ENCODE data around the gene CCPG1. TPM values are rescaled to one million over a fixed set of nuclear protein-coding genes. Genes with fewer than 3 reads are reported as not detected.
A peak's percentile ranks its signal among the peaks of the same experiment; 100 is the strongest.

CCPG1 gene
- total RNA-seq, 6 experiments from 2014 or later = 47.3 to 73.1 (median 57.3) TPM

DNA sequence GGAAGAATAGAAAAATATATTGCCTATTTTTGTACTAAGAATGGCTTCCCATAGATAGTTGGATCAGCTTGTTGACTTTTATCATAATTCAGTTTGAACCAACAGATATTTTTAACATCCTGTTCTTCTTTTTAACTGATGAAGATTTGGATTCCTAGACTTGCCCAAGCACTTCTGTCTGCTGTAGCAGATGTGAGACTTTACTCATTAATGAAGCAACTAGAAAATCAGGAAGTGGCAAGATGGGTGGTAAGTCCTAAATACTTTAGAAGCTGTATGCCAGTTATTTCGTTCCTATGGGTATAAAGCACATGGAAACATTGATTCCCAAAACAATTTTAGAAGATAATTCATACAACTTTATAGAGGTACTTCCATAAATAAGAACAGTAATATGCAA lies 80.8 kb downstream of the CCPG1 start:
- Histone ChIP-seq H3K9me3 (no peaks in the 10 kb centered on the region), H3K4me1 (no peaks in the 10 kb centered on the region), H3K36me3 (peaks cover 0 to 4% (median 1%) of the 10 kb centered on the region in 4 donors), H3K27ac (no peak overlapping the region), H3K4me3 (no peak overlapping the region), H3K27me3 (no peaks in the 10 kb centered on the region)
- intact Hi-C loops (cut with DNase I) = no loop called here
- WGBS (ENCODE audit: insufficient coverage, low coverage, low lambda C conversion rate, missing lambda C conversion rate) = 67% methylated on average over 1 of the region's 1 CpG
- ATAC-seq (no peak), DNase-seq (no peak)
- TF ChIP-seq, protein P1, sequence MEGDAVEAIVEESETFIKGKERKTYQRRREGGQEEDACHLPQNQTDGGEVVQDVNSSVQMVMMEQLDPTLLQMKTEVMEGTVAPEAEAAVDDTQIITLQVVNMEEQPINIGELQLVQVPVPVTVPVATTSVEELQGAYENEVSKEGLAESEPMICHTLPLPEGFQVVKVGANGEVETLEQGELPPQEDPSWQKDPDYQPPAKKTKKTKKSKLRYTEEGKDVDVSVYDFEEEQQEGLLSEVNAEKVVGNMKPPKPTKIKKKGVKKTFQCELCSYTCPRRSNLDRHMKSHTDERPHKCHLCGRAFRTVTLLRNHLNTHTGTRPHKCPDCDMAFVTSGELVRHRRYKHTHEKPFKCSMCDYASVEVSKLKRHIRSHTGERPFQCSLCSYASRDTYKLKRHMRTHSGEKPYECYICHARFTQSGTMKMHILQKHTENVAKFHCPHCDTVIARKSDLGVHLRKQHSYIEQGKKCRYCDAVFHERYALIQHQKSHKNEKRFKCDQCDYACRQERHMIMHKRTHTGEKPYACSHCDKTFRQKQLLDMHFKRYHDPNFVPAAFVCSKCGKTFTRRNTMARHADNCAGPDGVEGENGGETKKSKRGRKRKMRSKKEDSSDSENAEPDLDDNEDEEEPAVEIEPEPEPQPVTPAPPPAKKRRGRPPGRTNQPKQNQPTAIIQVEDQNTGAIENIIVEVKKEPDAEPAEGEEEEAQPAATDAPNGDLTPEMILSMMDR (IDR thresholded peaks at IDR 0.05) = no peak
- TF ChIP-seq POLR2A (IDR thresholded peaks at IDR 0.05) = no peak

DNA sequence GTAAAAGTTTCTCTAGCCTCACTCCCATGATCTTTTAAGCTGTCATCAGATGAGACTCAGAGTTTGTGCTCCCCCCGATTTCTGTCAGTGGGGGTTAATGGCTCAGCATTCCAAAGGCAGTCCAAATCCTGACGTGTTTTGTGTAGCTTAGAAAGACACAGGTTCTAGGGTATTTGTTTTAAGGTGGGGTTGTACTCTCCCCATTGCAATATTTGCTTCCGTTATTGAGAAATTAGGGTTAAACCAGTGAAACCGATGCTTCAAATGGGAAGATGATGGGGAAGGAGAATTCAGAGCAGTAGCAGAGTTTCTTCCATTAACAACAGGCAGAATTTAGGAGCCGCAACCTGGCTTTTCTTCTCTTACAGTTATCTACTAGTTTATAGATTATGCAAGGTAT lies 85.7 kb downstream of the CCPG1 start:
- Histone ChIP-seq H3K27me3 (no peaks in the 10 kb centered on the region), H3K36me3 (no peaks in the 10 kb centered on the region), H3K4me1 (peaks cover 0 to 12% (median 0%) of the 10 kb centered on the region in 4 donors), H3K4me3 (no peak overlapping the region), H3K9me3 (no peaks in the 10 kb centered on the region), H3K27ac (no peak overlapping the region)
- intact Hi-C loops (cut with DNase I) = no loop called here
- 45% methylated on average over 5 of the region's 5 CpGs for WGBS (ENCODE audit: insufficient coverage, low coverage, low lambda C conversion rate, missing lambda C conversion rate)
- TF ChIP-seq POLR2A (IDR thresholded peaks at IDR 0.05) = no peak
- TF ChIP-seq, protein P1 (IDR thresholded peaks at IDR 0.05) = no peak
- DNase-seq (no peak), ATAC-seq (peak in 2 of 4 donors; percentile 20 to 44)

DNA sequence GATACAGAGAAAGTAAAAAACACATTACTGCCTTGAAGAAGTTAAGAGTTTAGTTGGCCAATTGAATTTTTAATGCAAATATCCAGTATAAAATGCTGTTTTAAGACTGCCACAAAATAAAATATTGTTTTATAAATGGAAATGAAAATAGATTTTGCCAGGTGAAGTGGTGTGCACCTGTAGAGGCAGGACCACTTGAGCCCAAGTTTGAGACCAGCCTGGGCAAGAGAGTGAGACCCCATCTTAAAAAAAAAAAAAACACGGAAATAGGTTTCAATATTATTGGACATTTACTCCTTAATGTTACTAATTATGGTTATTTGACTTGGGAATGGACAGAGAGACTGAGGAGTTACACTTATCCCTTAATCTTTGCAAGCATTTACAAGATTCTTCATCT lies 87.2 kb downstream of the CCPG1 start:
- H3K4me1 ChIP-seq = peaks cover 0 to 13% (median 0%) of the 10 kb centered on the region in 4 donors

DNA sequence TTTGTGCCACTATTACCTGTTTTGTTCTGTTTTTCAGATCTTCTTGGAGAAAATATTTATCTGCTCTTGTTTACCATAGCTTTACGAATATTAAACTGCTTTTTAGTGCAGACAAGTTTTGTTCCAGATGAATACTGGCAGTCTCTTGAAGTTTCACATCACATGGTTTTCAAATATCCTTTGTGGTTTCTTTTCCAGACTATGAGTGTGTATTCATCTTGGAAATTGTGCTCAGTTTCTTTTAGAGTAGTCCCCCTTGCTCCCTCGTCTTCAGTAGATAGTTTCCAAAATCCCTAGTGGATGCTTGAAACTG lies 88.0 kb downstream of the CCPG1 start:
- 29% methylated on average over 2 of the region's 2 CpGs for WGBS (ENCODE audit: insufficient coverage, low coverage, low lambda C conversion rate, missing lambda C conversion rate)
- Histone ChIP-seq H3K9me3 (no peaks in the 10 kb centered on the region), H3K36me3 (no peaks in the 10 kb centered on the region), H3K27ac (no peak overlapping the region), H3K27me3 (no peaks in the 10 kb centered on the region), H3K4me3 (no peak overlapping the region), H3K4me1 (peaks cover 0 to 13% (median 0%) of the 10 kb centered on the region in 4 donors)
- intact Hi-C loops (cut with DNase I) = no loop called here
- ATAC-seq = no peak
- no peak for TF ChIP-seq POLR2A (IDR thresholded peaks at IDR 0.05)
- TF ChIP-seq, protein P1 (IDR thresholded peaks at IDR 0.05) = no peak
- no peak for DNase-seq

More for the DNA sequence above, 87.2 kb downstream of the CCPG1 start:
- 80% methylated on average over 1 of the region's 1 CpG for WGBS (ENCODE audit: insufficient coverage, low coverage, low lambda C conversion rate, missing lambda C conversion rate)
- H3K4me3 ChIP-seq = no peak overlapping the region
- no peak for ATAC-seq
- no peak overlapping the region for H3K27ac ChIP-seq
- H3K36me3 ChIP-seq = no peaks in the 10 kb centered on the region
- TF ChIP-seq, protein P1 (IDR thresholded peaks at IDR 0.05) = no peak
- TF ChIP-seq POLR2A (IDR thresholded peaks at IDR 0.05) = no peak
- no peaks in the 10 kb centered on the region for H3K9me3 ChIP-seq
- no peaks in the 10 kb centered on the region for H3K27me3 ChIP-seq
- intact Hi-C loops (cut with DNase I) = no loop called here
- DNase-seq = no peak

Data from right lobe of liver (tissue), 6 donors.